ENCODE results near the gene HECA. TPM values are rescaled to one million over a fixed set of nuclear protein-coding genes. Genes with fewer than 3 reads are reported as not detected.
A peak's percentile ranks its signal among the peaks of the same experiment; 100 is the strongest.

The HECA gene
- total RNA-seq, 2 experiments from 2014 or later = 203 to 207 TPM

GRCh38 chr6:139107051-139107450, 27.8 kb upstream of the HECA start:
- POLR2A ChIA-PET = interaction anchor here (1.0 to 1.3 kb wide), 2 partner anchors 18 to 67 kb away, joined by 3 read pairs; no protein-coding TSS in a partner anchor
- TF ChIP-seq, protein P1, sequence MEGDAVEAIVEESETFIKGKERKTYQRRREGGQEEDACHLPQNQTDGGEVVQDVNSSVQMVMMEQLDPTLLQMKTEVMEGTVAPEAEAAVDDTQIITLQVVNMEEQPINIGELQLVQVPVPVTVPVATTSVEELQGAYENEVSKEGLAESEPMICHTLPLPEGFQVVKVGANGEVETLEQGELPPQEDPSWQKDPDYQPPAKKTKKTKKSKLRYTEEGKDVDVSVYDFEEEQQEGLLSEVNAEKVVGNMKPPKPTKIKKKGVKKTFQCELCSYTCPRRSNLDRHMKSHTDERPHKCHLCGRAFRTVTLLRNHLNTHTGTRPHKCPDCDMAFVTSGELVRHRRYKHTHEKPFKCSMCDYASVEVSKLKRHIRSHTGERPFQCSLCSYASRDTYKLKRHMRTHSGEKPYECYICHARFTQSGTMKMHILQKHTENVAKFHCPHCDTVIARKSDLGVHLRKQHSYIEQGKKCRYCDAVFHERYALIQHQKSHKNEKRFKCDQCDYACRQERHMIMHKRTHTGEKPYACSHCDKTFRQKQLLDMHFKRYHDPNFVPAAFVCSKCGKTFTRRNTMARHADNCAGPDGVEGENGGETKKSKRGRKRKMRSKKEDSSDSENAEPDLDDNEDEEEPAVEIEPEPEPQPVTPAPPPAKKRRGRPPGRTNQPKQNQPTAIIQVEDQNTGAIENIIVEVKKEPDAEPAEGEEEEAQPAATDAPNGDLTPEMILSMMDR (IDR thresholded peaks at IDR 0.05) = no peak
- no peaks in the 10 kb centered on the region for H3K36me3 ChIP-seq (ENCODE audit: insufficient read depth, low read length)
- H3K4me3 ChIP-seq (ENCODE audit: low read length) = no peak overlapping the region
- Mint-ChIP-seq H3K4me1 (ENCODE audit: low read depth) (peaks cover 34% of the 10 kb centered on the region), H3K36me3 (ENCODE audit: low read depth) (no peaks in the 10 kb centered on the region), H3K4me3 (no peak overlapping the region), H3K27me3 (no peaks in the 10 kb centered on the region), H3K27ac (no peak overlapping the region), H3K9me3 (no peaks in the 10 kb centered on the region)
- CTCF ChIA-PET = no interaction called here
- intact Hi-C loops (cut with DNase I, micrococcal nuclease) = loop anchor here in 1 of 2 experiments (5.0 kb wide), 1 partner anchor 70 kb away; no protein-coding TSS in a partner anchor
- H3K9me3 ChIP-seq (ENCODE audit: control insufficient read depth in 1 of 2, insufficient read depth in 1 of 2, low read length in 2 of 2) = no peaks in the 10 kb centered on the region
- ATAC-seq (ENCODE audit: poor library complexity) (no peak), DNase-seq (no peak)
- no peak overlapping the region for H3K27ac ChIP-seq (ENCODE audit: low read depth in 1 of 2, low read length in 2 of 2)
- H3K4me1 ChIP-seq (ENCODE audit: insufficient read depth, low read length) = peaks cover 17% of the 10 kb centered on the region
- no peaks in the 10 kb centered on the region for H3K27me3 ChIP-seq (ENCODE audit: control insufficient read depth in 1 of 2, insufficient read depth in 2 of 2, low read length in 2 of 2)

DNA sequence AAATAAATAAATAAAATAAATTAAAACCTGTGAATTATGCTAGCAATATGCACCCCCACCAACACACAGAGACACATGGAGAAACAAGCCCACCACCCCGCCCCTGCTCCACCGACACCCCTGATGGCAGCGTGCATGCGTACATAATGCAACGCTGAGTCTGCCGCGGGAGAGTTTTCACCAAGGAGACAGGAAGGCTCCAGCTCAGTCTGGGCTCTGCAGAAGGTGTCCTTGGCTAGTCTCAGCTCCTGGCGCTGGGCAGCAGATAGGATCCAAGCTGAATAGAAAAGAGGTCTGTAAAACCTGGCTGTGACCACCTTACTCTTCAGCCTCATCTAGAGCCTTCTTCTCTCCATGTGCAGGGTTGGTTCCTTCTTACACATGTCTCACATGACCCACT, 26.5 kb upstream of the HECA start:
- Mint-ChIP-seq H3K27ac (peak overlapping the region; percentile 83), H3K9me3 (no peaks in the 10 kb centered on the region), H3K4me3 (no peak overlapping the region), H3K4me1 (ENCODE audit: low read depth) (peaks cover 47% of the 10 kb centered on the region), H3K36me3 (ENCODE audit: low read depth) (no peaks in the 10 kb centered on the region), H3K27me3 (no peaks in the 10 kb centered on the region)
- H3K27ac ChIP-seq (ENCODE audit: low read depth in 1 of 2, low read length in 2 of 2) = no peak overlapping the region
- ChIA-PET CTCF (interaction anchor here (0.6 kb wide), 1 partner anchor 19 kb away, joined by 3 read pairs; no protein-coding TSS in a partner anchor), POLR2A (no interaction called here)
- no peaks in the 10 kb centered on the region for H3K36me3 ChIP-seq (ENCODE audit: insufficient read depth, low read length)
- no peak overlapping the region for H3K4me3 ChIP-seq (ENCODE audit: low read length)
- no peaks in the 10 kb centered on the region for H3K27me3 ChIP-seq (ENCODE audit: control insufficient read depth in 1 of 2, insufficient read depth in 2 of 2, low read length in 2 of 2)
- DNase-seq (no peak), ATAC-seq (ENCODE audit: poor library complexity) (no peak)
- TF ChIP-seq, protein P1 (IDR thresholded peaks at IDR 0.05) = no peak
- intact Hi-C loops (cut with DNase I, micrococcal nuclease) = loop anchor here in 1 of 2 experiments (5.0 kb wide), 1 partner anchor 71 kb away; no protein-coding TSS in a partner anchor
- H3K9me3 ChIP-seq (ENCODE audit: control insufficient read depth in 1 of 2, insufficient read depth in 1 of 2, low read length in 2 of 2) = no peaks in the 10 kb centered on the region
- H3K4me1 ChIP-seq (ENCODE audit: insufficient read depth, low read length) = peaks cover 28% of the 10 kb centered on the region

DNA sequence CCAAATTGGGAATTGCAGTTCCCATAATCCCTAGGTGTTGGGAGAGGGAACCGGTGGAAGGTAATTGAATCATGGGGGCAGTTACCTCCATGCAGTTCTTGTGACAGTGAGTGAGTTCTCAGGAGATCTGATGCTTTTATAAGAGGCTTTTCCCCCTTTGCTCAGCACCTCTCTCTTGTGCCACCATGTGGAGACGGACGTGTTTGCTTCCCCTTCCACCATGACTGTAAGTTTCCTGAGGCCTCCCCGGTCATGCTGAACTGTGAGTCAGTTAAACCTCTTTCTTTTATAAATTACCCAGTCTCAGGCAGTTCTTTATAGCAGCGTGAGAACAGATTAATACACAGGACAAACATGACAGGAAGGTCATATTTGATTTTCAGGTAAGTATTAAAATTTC, 25.3 kb upstream of the HECA start:
- POLR2A ChIA-PET = interaction anchor here (0.6 to 1.2 kb wide), 3 partner anchors 13 to 23 kb away, joined by 3 to 5 read pairs (median 5); no protein-coding TSS in a partner anchor
- H3K36me3 Mint-ChIP-seq (ENCODE audit: low read depth) = no peaks in the 10 kb centered on the region
- H3K4me3 ChIP-seq (ENCODE audit: low read length) = no peak overlapping the region
- CTCF ChIA-PET = interaction anchor here (2.8 kb wide), 1 partner anchor 15 kb away, joined by 12 read pairs; no protein-coding TSS in a partner anchor
- DNase-seq (peak in 6 of 14 experiments; percentile 14 to 62 (median 43)), ATAC-seq (ENCODE audit: poor library complexity) (no peak)
- H3K27ac ChIP-seq (ENCODE audit: low read depth in 1 of 2, low read length in 2 of 2) = no peak overlapping the region
- H3K4me1 ChIP-seq (ENCODE audit: insufficient read depth, low read length) = peaks cover 36% of the 10 kb centered on the region
- intact Hi-C loops (cut with DNase I, micrococcal nuclease) = loop anchor here in 1 of 2 experiments (5.0 kb wide), 1 partner anchor 72 kb away; no protein-coding TSS in a partner anchor
- no peak overlapping the region for H3K4me3 Mint-ChIP-seq
- H3K9me3 Mint-ChIP-seq = no peaks in the 10 kb centered on the region
- H3K9me3 ChIP-seq (ENCODE audit: control insufficient read depth in 1 of 2, insufficient read depth in 1 of 2, low read length in 2 of 2) = no peaks in the 10 kb centered on the region
- H3K27ac Mint-ChIP-seq = peak overlapping the region; percentile 83
- H3K27me3 ChIP-seq (ENCODE audit: control insufficient read depth in 1 of 2, insufficient read depth in 2 of 2, low read length in 2 of 2) = no peaks in the 10 kb centered on the region
- H3K27me3 Mint-ChIP-seq = no peaks in the 10 kb centered on the region
- TF ChIP-seq, protein P1 (IDR thresholded peaks at IDR 0.05) = peak; percentile 26
- no peaks in the 10 kb centered on the region for H3K36me3 ChIP-seq (ENCODE audit: insufficient read depth, low read length)
- peaks cover 59% of the 10 kb centered on the region for H3K4me1 Mint-ChIP-seq (ENCODE audit: low read depth)

Data from CD4-positive, alpha-beta T cell (primary cell).